SIG-M5 (cell line): ENCODE measurements around the gene TRIM36.

Experiments
- DNase-seq: peaks from one replicate; lab custom pipeline; 2025; lab: John Stamatoyannopoulos, UW

The TRIM36 gene

GRCh38 chr5:115166744-115167393 lies 2.8 kb downstream of the TRIM36 start:
- no peak for DNase-seq

DNA sequence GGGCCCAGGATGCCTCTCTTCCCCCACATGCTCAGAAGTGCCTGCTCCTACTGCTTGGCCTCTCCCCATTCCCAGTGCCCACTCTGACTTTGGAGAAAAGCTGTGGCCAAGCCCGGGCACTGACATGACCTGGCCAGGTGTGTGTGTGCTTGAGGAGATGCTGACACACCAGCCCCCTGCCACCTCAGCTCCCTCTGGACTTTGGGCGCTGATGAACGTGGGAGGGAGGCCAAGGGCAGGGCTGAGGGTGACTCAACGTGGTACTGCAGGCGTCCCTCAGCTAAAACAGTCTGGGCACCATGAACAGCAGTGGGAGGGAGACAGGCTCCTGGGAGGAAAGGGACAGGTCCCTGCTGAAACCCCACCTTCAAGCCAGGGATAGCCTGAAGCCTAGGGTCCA lies 3.9 kb downstream of the TRIM36 start:
- no peak for DNase-seq

GRCh38 chr5:115160975-115161475 lies 8.7 kb downstream of the TRIM36 start:
- DNase-seq: no peak

GRCh38 chr5:115151208-115151805 lies 18.4 kb downstream of the TRIM36 start:
- DNase-seq: no peak

DNA sequence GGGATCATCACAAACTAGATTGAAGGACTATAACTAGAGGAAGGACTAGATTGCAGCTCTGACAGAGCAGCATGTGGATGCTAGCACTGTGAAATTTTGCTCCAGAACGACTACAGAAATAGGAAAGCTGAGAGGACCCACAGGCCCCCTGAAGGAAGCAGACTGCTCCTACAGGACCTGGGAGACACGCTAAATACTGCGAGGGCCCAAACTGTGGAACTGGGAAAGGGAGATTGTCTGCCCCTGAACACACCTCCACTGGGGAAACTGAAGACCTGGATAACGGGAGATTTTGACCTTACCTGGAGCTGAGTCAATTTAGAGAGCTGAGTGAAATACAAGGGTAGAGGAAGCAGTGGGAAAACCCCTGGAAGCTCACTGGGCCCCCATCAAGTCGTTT lies 19.2 kb downstream of the TRIM36 start:
- DNase-seq: no peak

- no peak for DNase-seq
Measured at GRCh38 chr5:115147052-115147451, 22.7 kb downstream of the TRIM36 start.

GRCh38 chr5:115136294-115136693 lies 33.4 kb downstream of the TRIM36 start:
- no peak for DNase-seq

- no peak for DNase-seq
Measured at GRCh38 chr5:115132465-115132864, 37.2 kb downstream of the TRIM36 start.

- no peak for DNase-seq
Measured at GRCh38 chr5:115126303-115126702, 43.4 kb downstream of the TRIM36 start.

- DNase-seq: no peak
Measured at GRCh38 chr5:115124741-115125140, 45.0 kb downstream of the TRIM36 start.

GRCh38 chr5:115116001-115116400 lies 53.7 kb downstream of the TRIM36 start:
- DNase-seq: no peak

DNA sequence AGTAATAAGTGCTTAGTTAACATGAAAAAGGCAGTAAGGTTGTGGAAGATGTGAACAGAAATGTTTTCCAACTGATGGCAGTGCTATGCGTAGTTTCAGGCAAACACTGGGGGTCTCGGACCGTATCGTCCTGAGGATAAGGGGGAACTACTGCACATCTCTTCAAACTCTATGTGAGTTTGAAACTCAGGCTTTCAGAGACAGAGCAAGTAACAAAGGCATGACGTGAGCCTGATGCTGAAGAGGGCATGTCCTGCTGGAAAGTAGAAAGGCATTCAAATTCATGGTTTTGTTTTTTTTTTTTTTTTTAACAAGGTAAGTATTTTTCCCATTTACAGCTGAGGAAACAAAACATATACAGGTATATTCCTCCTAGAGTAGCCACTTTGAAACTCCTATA lies 59.9 kb downstream of the TRIM36 start:
- DNase-seq: no peak

DNA sequence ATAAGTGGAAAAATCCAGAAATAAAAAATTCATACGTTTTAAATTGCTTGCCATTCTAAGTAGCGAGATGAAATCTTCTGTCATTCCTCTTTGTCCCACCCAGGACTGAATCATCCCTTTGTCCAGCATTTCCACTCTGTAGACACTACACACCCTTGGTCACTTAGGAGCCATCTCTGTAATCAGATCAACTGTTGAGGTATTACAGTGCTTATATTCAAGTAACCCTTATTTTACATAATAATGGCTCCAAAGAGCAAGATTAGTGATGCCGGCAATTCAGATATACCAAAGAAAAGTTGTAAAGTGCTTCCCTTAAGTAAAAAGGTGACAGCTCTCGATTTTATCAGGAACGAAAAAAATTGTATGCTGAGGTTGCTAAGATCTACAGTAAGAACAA lies 60.4 kb downstream of the TRIM36 start:
- DNase-seq: no peak

GRCh38 chr5:115100319-115100955 lies 69.3 kb downstream of the TRIM36 start:
- no peak for DNase-seq

GRCh38 chr5:115098041-115098702 lies 71.5 kb downstream of the TRIM36 start:
- DNase-seq: peak; percentile 6

DNA sequence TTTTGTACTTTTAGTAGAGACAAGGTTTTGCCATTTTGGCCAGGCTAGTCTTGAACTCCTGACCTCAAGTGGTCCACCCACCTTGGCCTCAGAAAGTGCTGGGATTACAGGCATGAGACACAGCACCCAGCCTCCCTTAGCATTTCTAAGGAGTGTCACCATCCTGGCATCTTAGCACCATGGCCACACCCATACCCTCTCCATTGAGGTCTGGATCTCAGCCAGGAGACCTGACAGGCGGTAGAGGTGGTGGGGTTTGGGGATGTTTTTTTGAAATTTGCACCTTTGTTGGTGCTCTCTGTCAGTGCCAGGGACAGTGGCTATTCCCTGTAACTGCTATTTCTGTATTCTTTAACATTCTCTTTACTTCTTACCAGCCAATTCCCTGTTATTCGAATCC lies 72.5 kb downstream of the TRIM36 start:
- no peak for DNase-seq

GRCh38 chr5:115096034-115096769 lies 73.5 kb downstream of the TRIM36 start:
- no peak for DNase-seq

DNA sequence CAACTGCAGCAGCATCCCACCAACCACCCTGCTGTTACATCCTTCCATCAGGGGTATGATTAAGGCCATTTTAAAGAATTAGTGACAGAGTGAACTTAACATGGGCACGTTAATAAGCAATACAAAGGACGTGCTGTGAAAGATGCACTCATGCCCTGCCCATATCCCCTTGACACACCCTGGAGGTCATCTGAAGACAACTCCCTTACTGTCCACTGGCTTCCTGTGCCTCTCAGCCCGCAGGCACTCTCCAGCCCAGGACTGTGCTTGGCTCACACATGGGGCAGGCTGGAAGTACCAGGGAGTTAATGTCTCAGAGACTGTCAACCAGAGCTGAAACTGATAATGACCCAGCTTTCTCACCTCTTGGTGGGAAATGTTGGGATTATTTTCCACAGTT lies 81.8 kb downstream of the TRIM36 start:
- DNase-seq: no peak

DNA sequence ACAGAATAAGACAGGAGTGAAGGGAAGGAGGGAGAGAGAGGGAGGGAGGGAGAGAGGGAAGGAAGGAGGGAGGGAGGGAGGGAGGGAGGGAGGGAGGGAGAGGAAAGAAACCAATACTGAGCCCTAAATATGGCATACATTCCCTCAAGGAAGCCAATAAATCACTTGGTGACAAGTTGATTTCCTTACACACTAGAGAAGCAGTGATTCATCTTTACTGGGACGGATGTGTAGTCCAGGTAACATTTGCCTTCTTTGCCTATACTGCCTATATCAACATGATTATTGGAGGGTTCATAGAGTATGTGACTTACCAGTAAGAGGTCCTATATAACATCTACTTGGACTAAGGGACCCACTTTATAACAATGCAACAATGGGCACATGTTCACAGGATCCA lies 83.2 kb downstream of the TRIM36 start:
- DNase-seq: no peak

GRCh38 chr5:115084246-115084793 lies 85.4 kb downstream of the TRIM36 start:
- no peak for DNase-seq

DNA sequence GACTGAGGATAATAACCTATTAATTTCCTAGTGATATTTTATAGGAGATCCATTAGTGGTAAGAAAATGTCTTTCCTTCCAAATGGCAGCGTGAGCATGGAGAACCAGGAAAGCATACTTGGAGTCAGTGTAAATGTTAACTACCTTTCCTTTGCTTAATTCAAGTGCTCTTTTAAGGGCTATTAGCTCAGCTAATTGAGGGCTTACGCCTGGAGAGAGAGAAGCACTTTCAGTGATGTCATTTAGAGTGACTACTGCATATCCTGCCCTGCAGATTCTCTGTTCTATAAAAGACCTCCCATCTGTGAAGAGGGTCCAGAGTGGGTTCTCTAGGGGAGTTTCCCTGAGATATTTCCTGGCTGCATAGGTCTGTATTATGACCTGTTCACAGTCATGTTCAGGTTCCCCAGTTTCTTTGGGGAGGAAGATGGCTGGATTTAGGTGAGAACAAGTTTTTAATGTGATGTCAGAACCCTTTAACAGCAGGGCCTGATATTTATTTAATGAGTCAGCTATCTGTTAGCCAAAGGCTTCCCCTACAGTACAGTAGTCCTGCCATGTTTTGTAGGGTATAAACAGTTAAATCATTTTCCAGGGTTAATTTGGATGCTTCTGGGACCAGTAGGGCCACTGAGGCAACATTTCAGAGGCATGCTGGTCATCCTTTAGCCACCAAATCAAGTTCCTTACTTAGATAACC lies 89.6 kb downstream of the TRIM36 start:
- DNase-seq: no peak
